ENCODE data around the gene C2orf72.

C2orf72 gene

DNA sequence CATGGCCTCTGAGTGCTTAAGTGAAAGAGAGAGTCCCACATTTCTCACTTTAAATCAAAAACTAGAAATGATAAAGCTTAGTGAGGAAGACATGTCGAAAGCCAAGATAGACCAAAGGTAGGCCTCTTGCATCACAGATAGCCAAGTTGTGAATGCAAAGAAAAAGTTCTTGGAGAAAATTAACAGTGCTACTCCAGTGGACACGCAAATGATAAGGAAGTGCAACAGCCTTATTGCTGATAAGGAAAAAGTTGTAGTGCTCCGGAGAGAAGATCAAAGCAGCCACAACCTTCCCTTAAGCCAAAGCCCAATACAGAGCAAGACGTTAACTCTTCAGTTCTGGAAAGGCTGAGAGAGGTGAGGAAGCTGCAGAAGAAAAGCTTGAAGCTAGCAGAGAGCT, 51.4 kb downstream of the C2orf72 start:
- DNase-seq, result no peak

DNA sequence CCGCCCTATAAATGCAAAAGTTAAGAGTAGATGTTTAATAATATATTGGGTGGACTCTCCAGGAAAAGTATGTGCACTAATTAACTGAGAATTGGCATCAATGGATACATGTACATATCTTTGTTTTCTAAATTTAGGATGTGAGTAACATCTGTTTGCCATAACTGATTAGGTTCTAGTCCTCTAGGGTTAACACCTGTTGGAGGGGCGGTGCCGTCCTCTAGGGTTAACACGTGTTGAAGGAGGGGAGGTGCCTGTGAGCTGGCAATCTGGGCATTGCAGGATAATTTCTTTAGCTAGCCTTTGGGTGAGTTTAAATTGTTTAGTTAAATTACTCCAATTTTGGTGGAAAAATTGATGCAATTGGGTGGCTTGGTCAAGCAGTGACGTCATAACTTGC, 56.6 kb downstream of the C2orf72 start:
- no peak for DNase-seq

DNA sequence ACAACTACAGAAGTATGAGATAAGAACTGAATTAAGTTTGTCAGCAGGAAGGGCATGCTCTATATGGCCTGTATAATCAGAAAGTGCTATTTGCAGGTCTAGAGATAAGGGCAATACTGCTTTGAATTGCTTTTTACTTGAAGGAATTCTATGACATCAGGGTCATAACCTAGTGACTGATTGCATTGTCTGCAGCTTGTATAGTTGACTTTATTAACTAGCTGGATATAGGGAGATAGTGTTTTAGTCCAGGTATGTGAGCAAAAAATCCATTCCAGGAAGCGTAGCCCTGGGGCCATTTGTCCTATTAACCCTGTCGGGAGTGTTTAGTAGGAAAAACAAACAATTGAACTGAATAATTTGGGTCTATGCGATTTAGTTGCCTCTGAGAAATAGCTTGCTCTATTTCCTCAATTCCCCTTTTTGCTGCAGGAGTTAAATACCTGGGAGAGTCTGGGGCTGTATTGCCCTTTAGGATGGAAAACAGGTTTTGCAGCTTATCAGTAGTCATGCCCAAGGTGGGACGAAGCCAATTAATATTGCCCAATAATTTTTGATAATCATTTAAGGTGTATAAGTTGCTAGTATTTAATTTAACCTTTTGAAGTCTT, 57.5 kb downstream of the C2orf72 start:
- DNase-seq, result no peak

Data from RPMI8226 (cell line).